ENCODE data around the gene ZFPM1. TPM values are rescaled to one million over a fixed set of nuclear protein-coding genes. Genes with fewer than 3 reads are reported as not detected.

Gene ZFPM1
- total RNA-seq, 1 experiment from 2014 or later = 5.0 TPM

DNA sequence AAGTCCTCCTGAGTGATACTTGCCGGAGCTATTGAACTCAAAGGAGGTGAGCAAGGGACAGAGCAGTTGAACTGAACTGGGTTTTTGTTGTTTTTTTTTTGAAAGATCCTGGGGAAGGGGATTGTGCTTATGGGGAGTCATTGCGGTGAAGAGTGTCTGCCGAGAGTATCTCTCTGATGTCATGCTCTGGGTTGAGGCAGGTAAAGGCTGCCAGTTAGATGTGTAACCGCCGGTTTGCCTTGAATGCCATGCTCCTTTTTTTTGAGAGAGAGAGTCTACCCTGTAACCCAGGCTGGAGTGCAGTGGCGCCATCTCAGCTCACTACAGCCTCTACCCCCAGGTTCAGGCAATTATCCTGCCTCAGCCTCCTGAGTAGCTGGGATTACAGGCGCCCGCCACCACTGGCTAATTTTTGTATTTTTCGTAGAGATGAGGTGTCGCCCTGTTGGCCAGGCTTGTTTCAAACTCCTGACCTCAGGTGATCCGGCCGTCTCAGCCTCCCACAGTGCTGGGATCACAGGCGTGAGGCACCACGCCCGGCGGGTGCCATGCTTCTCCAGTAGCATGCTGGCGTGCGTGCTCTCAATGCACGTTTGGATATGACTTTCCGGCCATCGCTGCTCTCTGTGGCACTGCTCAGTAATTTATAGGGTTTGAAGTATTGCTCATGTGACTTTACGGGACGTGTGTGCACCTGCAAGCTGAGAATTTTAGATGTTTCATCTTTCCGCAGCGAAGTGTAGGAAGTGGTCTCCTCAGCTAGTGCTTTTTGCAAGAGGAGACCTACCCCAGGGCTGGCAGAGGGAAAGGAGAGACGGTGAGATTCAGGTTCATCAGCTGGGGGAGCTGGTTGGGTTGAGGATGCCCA is 125.6 kb downstream of the ZFPM1 start:
- BruUV-seq (replicated peaks) = no TSS peak
- no peaks in the 10 kb centered on the region for H3K27me3 Mint-ChIP-seq (ENCODE audit: insufficient read depth, unreplicated experiment)
- CTCF ChIA-PET = no interaction called here
- no peak for DNase-seq (ENCODE audit: unreplicated experiment)
- intact Hi-C loops (cut with micrococcal nuclease) = no loop called here
- no peaks in the 10 kb centered on the region for H3K9me3 Mint-ChIP-seq (ENCODE audit: unreplicated experiment)
- H3K27ac Mint-ChIP-seq (ENCODE audit: low read depth, unreplicated experiment) = no peak overlapping the region
- H3K4me1 Mint-ChIP-seq (ENCODE audit: insufficient read depth, unreplicated experiment) = no peaks in the 10 kb centered on the region
- no peak for TF ChIP-seq CTCF (IDR thresholded peaks at IDR 0.05; ENCODE audit: unreplicated experiment)
- peaks cover 46% of the 10 kb centered on the region for H3K36me3 Mint-ChIP-seq (ENCODE audit: insufficient read depth, unreplicated experiment)
- H3K4me3 Mint-ChIP-seq (ENCODE audit: unreplicated experiment) = no peak overlapping the region
- POLR2A ChIA-PET = interaction anchor here (0.7 to 1.6 kb wide), 2 partner anchors 8 to 124 kb away, joined by 3 read pairs; partner anchors contain the start of gene ZC3H18

DNA sequence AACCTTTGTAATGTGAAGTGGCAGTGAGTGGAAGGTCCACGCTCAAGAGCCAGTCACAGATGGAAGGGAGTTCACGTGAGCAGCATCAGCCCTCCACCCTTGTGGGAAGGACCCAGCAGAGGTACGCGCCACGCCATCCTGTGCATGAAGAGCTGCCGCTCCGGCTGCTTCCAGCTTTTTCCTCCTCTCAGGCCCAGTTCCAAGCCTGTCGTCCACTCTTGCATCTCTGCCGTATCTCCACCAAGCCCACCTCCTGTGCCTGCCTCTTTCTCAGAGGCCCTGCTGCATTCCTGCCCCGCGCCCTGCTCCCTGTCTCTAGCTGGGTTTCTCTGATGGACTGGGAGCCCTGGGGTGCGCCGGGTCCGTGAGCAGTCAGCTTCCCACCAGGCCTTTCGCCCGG is 127.3 kb downstream of the ZFPM1 start:
- no peak for TF ChIP-seq CTCF (IDR thresholded peaks at IDR 0.05; ENCODE audit: unreplicated experiment)
- BruUV-seq (replicated peaks) = no TSS peak
- Mint-ChIP-seq H3K4me1 (ENCODE audit: insufficient read depth, unreplicated experiment) (peaks cover 2% of the 10 kb centered on the region), H3K27me3 (ENCODE audit: insufficient read depth, unreplicated experiment) (no peaks in the 10 kb centered on the region), H3K36me3 (ENCODE audit: insufficient read depth, unreplicated experiment) (peaks cover 33% of the 10 kb centered on the region), H3K4me3 (ENCODE audit: unreplicated experiment) (no peak overlapping the region), H3K9me3 (ENCODE audit: unreplicated experiment) (no peaks in the 10 kb centered on the region), H3K27ac (ENCODE audit: low read depth, unreplicated experiment) (no peak overlapping the region)
- ChIA-PET POLR2A (no interaction called here), CTCF (interaction anchor here (0.5 kb wide), 1 partner anchor 1399 kb away, joined by 3 read pairs; no protein-coding TSS in a partner anchor)
- intact Hi-C loops (cut with micrococcal nuclease) = no loop called here
- no peak for DNase-seq (ENCODE audit: unreplicated experiment)

DNA sequence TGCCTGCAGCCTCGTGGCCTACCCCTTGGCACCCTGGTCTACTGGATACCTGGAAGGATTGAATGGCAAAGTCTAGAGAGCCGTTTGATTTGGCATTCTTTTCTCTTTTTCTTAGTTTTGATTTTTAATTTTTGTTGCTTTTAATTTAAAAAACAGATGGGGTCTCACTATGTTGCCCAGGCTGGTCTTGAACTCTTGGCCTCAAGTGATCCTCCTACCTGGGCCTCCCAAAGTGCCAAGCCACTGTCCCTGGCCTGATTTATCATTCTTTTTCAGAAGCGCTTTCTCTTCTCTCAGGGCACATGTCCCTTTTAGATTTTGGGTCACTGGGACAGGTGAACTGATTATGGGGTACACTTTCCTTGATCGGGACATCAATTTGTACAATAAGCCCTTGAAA is 128.0 kb downstream of the ZFPM1 start:
- no peak overlapping the region for H3K27ac Mint-ChIP-seq (ENCODE audit: low read depth, unreplicated experiment)
- POLR2A ChIA-PET = interaction anchor here (2.2 kb wide), 1 partner anchor 11 kb away, joined by 10 read pairs; the partner anchor contains the start of gene ZC3H18
- CTCF ChIA-PET = interaction anchor here (0.5 kb wide), 1 partner anchor 1400 kb away, joined by 3 read pairs; no protein-coding TSS in a partner anchor
- intact Hi-C loops (cut with micrococcal nuclease) = no loop called here
- no TSS peak for BruUV-seq (replicated peaks)
- no peak for DNase-seq (ENCODE audit: unreplicated experiment)
- no peaks in the 10 kb centered on the region for H3K9me3 Mint-ChIP-seq (ENCODE audit: unreplicated experiment)
- peaks cover 6% of the 10 kb centered on the region for H3K4me1 Mint-ChIP-seq (ENCODE audit: insufficient read depth, unreplicated experiment)
- peaks cover 33% of the 10 kb centered on the region for H3K36me3 Mint-ChIP-seq (ENCODE audit: insufficient read depth, unreplicated experiment)
- no peaks in the 10 kb centered on the region for H3K27me3 Mint-ChIP-seq (ENCODE audit: insufficient read depth, unreplicated experiment)
- no peak overlapping the region for H3K4me3 Mint-ChIP-seq (ENCODE audit: unreplicated experiment)
- no peak for TF ChIP-seq CTCF (IDR thresholded peaks at IDR 0.05; ENCODE audit: unreplicated experiment)

DNA sequence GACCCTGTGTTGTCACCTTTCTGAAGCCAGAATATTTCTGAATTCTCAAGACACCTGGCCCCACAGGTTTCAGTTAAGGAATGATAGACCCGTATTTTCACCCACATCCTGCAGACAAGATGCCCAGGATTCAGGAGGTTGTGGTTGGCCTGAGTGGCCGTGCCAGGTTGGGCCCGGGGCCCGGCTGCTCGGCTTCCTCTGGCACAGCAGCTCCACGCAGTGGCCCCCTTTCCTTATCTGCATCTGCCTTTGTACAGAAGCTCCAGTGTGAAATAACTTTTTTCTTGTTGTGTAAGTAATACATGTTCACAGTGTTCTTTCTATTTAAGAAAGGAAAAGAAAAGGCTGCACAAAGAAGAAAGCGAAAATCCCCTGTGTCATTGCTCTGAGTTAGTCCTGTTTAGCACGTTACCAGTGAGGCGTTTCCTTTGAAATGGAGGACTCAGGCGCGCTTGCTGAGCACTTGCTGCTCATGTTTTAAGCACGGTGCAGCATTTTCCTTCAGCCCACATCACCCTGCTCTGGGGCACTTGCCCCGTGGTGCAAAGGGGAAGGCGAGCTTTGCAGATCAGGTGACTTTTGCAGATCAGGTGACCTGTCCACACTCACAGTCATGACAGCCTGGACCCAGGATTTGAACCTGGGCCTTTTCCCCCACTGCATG is 130.0 kb downstream of the ZFPM1 start:
- no peak for TF ChIP-seq CTCF (IDR thresholded peaks at IDR 0.05; ENCODE audit: unreplicated experiment)
- H3K36me3 Mint-ChIP-seq (ENCODE audit: insufficient read depth, unreplicated experiment) = peaks cover 39% of the 10 kb centered on the region
- no peaks in the 10 kb centered on the region for H3K9me3 Mint-ChIP-seq (ENCODE audit: unreplicated experiment)
- H3K27me3 Mint-ChIP-seq (ENCODE audit: insufficient read depth, unreplicated experiment) = no peaks in the 10 kb centered on the region
- no TSS peak for BruUV-seq (replicated peaks)
- no peak for DNase-seq (ENCODE audit: unreplicated experiment)
- intact Hi-C loops (cut with micrococcal nuclease) = no loop called here
- CTCF ChIA-PET = no interaction called here
- H3K4me3 Mint-ChIP-seq (ENCODE audit: unreplicated experiment) = no peak overlapping the region
- H3K27ac Mint-ChIP-seq (ENCODE audit: low read depth, unreplicated experiment) = no peak overlapping the region
- H3K4me1 Mint-ChIP-seq (ENCODE audit: insufficient read depth, unreplicated experiment) = peaks cover 6% of the 10 kb centered on the region
- POLR2A ChIA-PET = interaction anchor here (2.2 kb wide), 1 partner anchor 13 kb away, joined by 10 read pairs; the partner anchor contains the start of gene ZC3H18
